Stimulated activated memory B cell treated with anti-CD40 and anti-IgM and Interleukin-4, amounts not matched to agents 10 μg/mL and 1 μg/mL and 100 μg/mL, for 72 hours (primary cell): Measurements from ENCODE around the gene BTLA.
"Not testable (repeated sequence)": the region's sequence is repeated elsewhere in the genome, so short reads cannot be mapped to it uniquely, and the experiment has no call there.

Experiments
- ATAC-seq: fragments of 150-1000 bp; cut with Tn5 transposase; 2 replicates; pipeline ENCODE4 v1.10.0; 2021
- H3K27ac Mint-ChIP-seq: one replicate; pipeline ENCODE4 v1.8.0; 2022; ENCODE audit warnings: mild to moderate bottlenecking, mixed read lengths
- H3K27me3 Mint-ChIP-seq: one replicate; pipeline ENCODE4 v1.8.0; 2022; ENCODE audit warnings: mixed read lengths
- H3K36me3 Mint-ChIP-seq: one replicate; pipeline ENCODE4 v1.8.0; 2022; ENCODE audit warnings: mixed read lengths
- H3K4me1 Mint-ChIP-seq: one replicate; pipeline ENCODE4 v1.8.0; 2022; ENCODE audit warnings: mixed read lengths
- H3K4me3 Mint-ChIP-seq: one replicate; pipeline ENCODE4 v1.8.0; 2022; ENCODE audit warnings: mild to moderate bottlenecking, moderate library complexity, mixed read lengths
- H3K9me3 Mint-ChIP-seq: one replicate; pipeline ENCODE4 v1.8.0; 2022; ENCODE audit warnings: mixed read lengths

Gene BTLA

GRCh38 chr3:112498914-112499711 is at the start of gene BTLA:
BTLA (minus strand) TSS chr3:112499472; CDS start chr3:112499358, 114 bp downstream.
- Mint-ChIP-seq H3K36me3 (peaks cover 7% of the 10 kb centered on the region), H3K27me3 (no peaks in the 10 kb centered on the region), H3K27ac (peak within 1 kb of the TSS; percentile 97), H3K9me3 (peaks cover 5% of the 10 kb centered on the region), H3K4me1 (peaks cover 65% of the 10 kb centered on the region), H3K4me3 (peak within 1 kb of the TSS; percentile 95)
- ATAC-seq, result peak; percentile 89

- no peak for ATAC-seq
- H3K27ac Mint-ChIP-seq, result no peak overlapping the region
- no peaks in the 10 kb centered on the region for H3K9me3 Mint-ChIP-seq
- H3K4me1 Mint-ChIP-seq, result peaks cover 4% of the 10 kb centered on the region
- no peak overlapping the region for H3K4me3 Mint-ChIP-seq
- H3K27me3 Mint-ChIP-seq, result no peaks in the 10 kb centered on the region
- H3K36me3 Mint-ChIP-seq, result peaks cover 42% of the 10 kb centered on the region
Observed at GRCh38 chr3:112546216-112546759, 47.0 kb upstream of the BTLA start.

- Mint-ChIP-seq H3K36me3 (peaks cover 53% of the 10 kb centered on the region), H3K27ac (peak overlapping the region; percentile 23), H3K4me3 (no peak overlapping the region), H3K27me3 (no peaks in the 10 kb centered on the region), H3K4me1 (peaks cover 24% of the 10 kb centered on the region), H3K9me3 (no peaks in the 10 kb centered on the region)
- peak; percentile 83 for ATAC-seq
Observed at GRCh38 chr3:112539825-112540650, 40.8 kb upstream of the BTLA start.

GRCh38 chr3:112531358-112531781 is 32.1 kb upstream of the BTLA start:
- peaks cover 5% of the 10 kb centered on the region for H3K4me1 Mint-ChIP-seq
- no peaks in the 10 kb centered on the region for H3K27me3 Mint-ChIP-seq
- H3K9me3 Mint-ChIP-seq, result no peaks in the 10 kb centered on the region
- H3K4me3 Mint-ChIP-seq, result no peak overlapping the region
- H3K27ac Mint-ChIP-seq, result no peak overlapping the region
- H3K36me3 Mint-ChIP-seq, result peaks cover 26% of the 10 kb centered on the region
- ATAC-seq, result no peak

- H3K9me3 Mint-ChIP-seq, result no peaks in the 10 kb centered on the region
- no peaks in the 10 kb centered on the region for H3K27me3 Mint-ChIP-seq
- no peak overlapping the region for H3K27ac Mint-ChIP-seq
- no peak overlapping the region for H3K4me3 Mint-ChIP-seq
- ATAC-seq, result no peak
- H3K4me1 Mint-ChIP-seq, result peaks cover 5% of the 10 kb centered on the region
- peaks cover 20% of the 10 kb centered on the region for H3K36me3 Mint-ChIP-seq
Observed at GRCh38 chr3:112530573-112530972, 31.3 kb upstream of the BTLA start.

- not testable (repeated sequence) for H3K27ac Mint-ChIP-seq, H3K27me3 Mint-ChIP-seq, H3K4me1 Mint-ChIP-seq, H3K4me3 Mint-ChIP-seq, H3K9me3 Mint-ChIP-seq, ATAC-seq
- peaks cover 16% of the 10 kb centered on the region for H3K36me3 Mint-ChIP-seq
Observed at GRCh38 chr3:112524127-112524526, 24.9 kb upstream of the BTLA start.

- no peaks in the 10 kb centered on the region for H3K27me3 Mint-ChIP-seq
- peak; percentile 77 for ATAC-seq
- no peak overlapping the region for H3K4me3 Mint-ChIP-seq
- H3K4me1 Mint-ChIP-seq, result peaks cover 22% of the 10 kb centered on the region
- H3K9me3 Mint-ChIP-seq, result peaks cover 3% of the 10 kb centered on the region
- peaks cover 13% of the 10 kb centered on the region for H3K36me3 Mint-ChIP-seq
- peak overlapping the region; percentile 68 for H3K27ac Mint-ChIP-seq
Observed at GRCh38 chr3:112519424-112520001, 20.2 kb upstream of the BTLA start.

GRCh38 chr3:112518970-112519369 is 19.7 kb upstream of the BTLA start:
- H3K4me1 Mint-ChIP-seq, result peaks cover 27% of the 10 kb centered on the region
- peak overlapping the region; percentile 68 for H3K27ac Mint-ChIP-seq
- H3K4me3 Mint-ChIP-seq, ATAC-seq, H3K27me3 Mint-ChIP-seq, H3K9me3 Mint-ChIP-seq, H3K36me3 Mint-ChIP-seq: not testable (repeated sequence)

- peak overlapping the region; percentile 84 for H3K27ac Mint-ChIP-seq
- no peaks in the 10 kb centered on the region for H3K27me3 Mint-ChIP-seq
- H3K4me1 Mint-ChIP-seq, result peaks cover 33% of the 10 kb centered on the region
- no peak overlapping the region for H3K4me3 Mint-ChIP-seq
- H3K36me3 Mint-ChIP-seq, result peaks cover 5% of the 10 kb centered on the region
- ATAC-seq, result peak; percentile 97
- H3K9me3 Mint-ChIP-seq, result peaks cover 3% of the 10 kb centered on the region
Observed at GRCh38 chr3:112514527-112515128, 15.4 kb upstream of the BTLA start.

- H3K27ac Mint-ChIP-seq, result no peak overlapping the region
- H3K4me3 Mint-ChIP-seq, result no peak overlapping the region
- H3K4me1 Mint-ChIP-seq, result peaks cover 44% of the 10 kb centered on the region
- peaks cover 5% of the 10 kb centered on the region for H3K36me3 Mint-ChIP-seq
- no peak for ATAC-seq
- H3K9me3 Mint-ChIP-seq, result no peaks in the 10 kb centered on the region
- H3K27me3 Mint-ChIP-seq, result no peaks in the 10 kb centered on the region
Observed at GRCh38 chr3:112512320-112512719, 13.0 kb upstream of the BTLA start.

- peak overlapping the region; percentile 48 for H3K4me3 Mint-ChIP-seq
- peak; percentile 53 for ATAC-seq
- peaks cover 55% of the 10 kb centered on the region for H3K4me1 Mint-ChIP-seq
- H3K27me3 Mint-ChIP-seq, result no peaks in the 10 kb centered on the region
- peaks cover 5% of the 10 kb centered on the region for H3K36me3 Mint-ChIP-seq
- H3K27ac Mint-ChIP-seq, result peak overlapping the region; percentile 86
- H3K9me3 Mint-ChIP-seq, result no peaks in the 10 kb centered on the region
Observed at GRCh38 chr3:112508860-112509259, 9.6 kb upstream of the BTLA start.

GRCh38 chr3:112508261-112508660 is 9.0 kb upstream of the BTLA start:
- Mint-ChIP-seq H3K4me3 (no peak overlapping the region), H3K4me1 (peaks cover 60% of the 10 kb centered on the region), H3K9me3 (no peaks in the 10 kb centered on the region), H3K27ac (peak overlapping the region; percentile 86), H3K27me3 (no peaks in the 10 kb centered on the region), H3K36me3 (peaks cover 5% of the 10 kb centered on the region)
- no peak for ATAC-seq

GRCh38 chr3:112505907-112506306 is 6.6 kb upstream of the BTLA start:
- H3K9me3 Mint-ChIP-seq, result no peaks in the 10 kb centered on the region
- H3K4me1 Mint-ChIP-seq, result peaks cover 65% of the 10 kb centered on the region
- H3K27ac Mint-ChIP-seq, result peak overlapping the region; percentile 68
- H3K36me3 Mint-ChIP-seq, result peaks cover 5% of the 10 kb centered on the region
- no peak overlapping the region for H3K4me3 Mint-ChIP-seq
- H3K27me3 Mint-ChIP-seq, result no peaks in the 10 kb centered on the region
- peak; percentile 71 for ATAC-seq

GRCh38 chr3:112504123-112504522 is 4.9 kb upstream of the BTLA start:
- Mint-ChIP-seq H3K4me3 (no peak overlapping the region), H3K27ac (peak overlapping the region; percentile 68), H3K27me3 (no peaks in the 10 kb centered on the region), H3K4me1 (peaks cover 72% of the 10 kb centered on the region), H3K36me3 (peaks cover 4% of the 10 kb centered on the region), H3K9me3 (no peaks in the 10 kb centered on the region)
- ATAC-seq, result peak; percentile 60
